ENCODE data around the gene CCDC107. TPM values are rescaled to one million over a fixed set of nuclear protein-coding genes. Genes with fewer than 3 reads are reported as not detected.

CCDC107 gene
- total and polyA plus RNA-seq, 7 donors, result 15.4 to 49.4 (median 27.9) TPM

- peaks cover 0 to 18% of the 10 kb centered on the region in 2 donors for H3K36me3 ChIP-seq (ENCODE audit: insufficient read depth in 1 of 2, low read depth in 1 of 2)
- 20 to 27% (median 21%) methylated on average over 25 of the region's 25 CpGs for WGBS, 3 donors
- ATAC-seq (peak; percentile 27 to 44 (median 32)), DNase-seq (no peak)
- peak overlapping the region; percentile 89 for H3K4me3 ChIP-seq
- peak overlapping the region; percentile 100 for H3K27ac ChIP-seq
- peaks cover 26% of the 10 kb centered on the region for H3K4me1 ChIP-seq
- intact Hi-C loops (cut with DNase I), result loop anchor here in 1 of 2 donors (2.0 kb wide), 1 partner anchor 48 kb away; no protein-coding TSS in a partner anchor
- H3K9me3 ChIP-seq, result no peaks in the 10 kb centered on the region
- H3K27me3 ChIP-seq (ENCODE audit: insufficient read depth in 3 of 3, low read length in 2 of 3), result no peaks in the 10 kb centered on the region
- no peak for TF ChIP-seq CTCF (IDR thresholded peaks at IDR 0.05)
Measured at GRCh38 chr9:35656831-35657545, 1.1 kb upstream of the CCDC107 start.

- no peaks in the 10 kb centered on the region for H3K27me3 ChIP-seq (ENCODE audit: insufficient read depth in 3 of 3, low read length in 2 of 3)
- peaks cover 26% of the 10 kb centered on the region for H3K4me1 ChIP-seq
- TF ChIP-seq CTCF (IDR thresholded peaks at IDR 0.05), result peak; percentile 33
- peak; percentile 88 to 93 (median 90) for ATAC-seq
- intact Hi-C loops (cut with DNase I), result loop anchor here (2.0 kb wide), 2 partner anchors 49 to 73 kb away; no protein-coding TSS in a partner anchor
- 0 to 1% (median 0%) methylated on average over 42 of the region's 42 CpGs for WGBS, 3 donors
- peak; percentile 98 to 99 for DNase-seq
- peaks cover 0 to 18% of the 10 kb centered on the region in 2 donors for H3K36me3 ChIP-seq (ENCODE audit: insufficient read depth in 1 of 2, low read depth in 1 of 2)
- peak within 1 kb of the TSS; percentile 100 for H3K27ac ChIP-seq
- peak within 1 kb of the TSS; percentile 89 for H3K4me3 ChIP-seq
- H3K9me3 ChIP-seq, result no peaks in the 10 kb centered on the region
Measured at GRCh38 chr9:35657546-35658136, 451 bp upstream of the CCDC107 start, which contains the start of gene RMRP. Gene RMRP (minus strand): TSS chr9:35658019.

DNA sequence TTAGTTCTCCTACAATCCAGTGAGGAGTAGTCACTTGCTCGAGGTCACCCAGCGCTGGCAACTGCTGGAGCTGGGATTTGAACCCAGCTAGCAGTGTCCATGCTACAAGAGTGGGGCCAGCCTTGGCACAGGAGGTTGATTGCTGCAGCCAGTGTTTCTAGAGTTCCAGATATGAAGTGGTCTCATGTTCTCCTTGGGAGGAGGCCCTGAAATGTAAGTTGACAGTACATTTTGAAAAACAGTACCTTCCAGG, 802 bp downstream of the CCDC107 start:
- Histone ChIP-seq H3K27ac (peak overlapping the region; percentile 100), H3K4me1 (peaks cover 26% of the 10 kb centered on the region), H3K4me3 (peak overlapping the region; percentile 89), H3K36me3 (ENCODE audit: insufficient read depth in 1 of 2, low read depth in 1 of 2) (peaks cover 0 to 18% of the 10 kb centered on the region in 2 donors), H3K27me3 (ENCODE audit: insufficient read depth in 3 of 3, low read length in 2 of 3) (no peaks in the 10 kb centered on the region), H3K9me3 (no peaks in the 10 kb centered on the region)
- 0 to 5% (median 1%) methylated on average over 2 of the region's 2 CpGs for WGBS, 3 donors
- peak; percentile 59 to 76 for DNase-seq
- intact Hi-C loops (cut with DNase I), result loop anchor here (2.0 kb wide), 1 partner anchor 72 kb away; no protein-coding TSS in a partner anchor
- TF ChIP-seq CTCF (IDR thresholded peaks at IDR 0.05), result no peak
- peak; percentile 20 to 44 (median 32) for ATAC-seq

DNA sequence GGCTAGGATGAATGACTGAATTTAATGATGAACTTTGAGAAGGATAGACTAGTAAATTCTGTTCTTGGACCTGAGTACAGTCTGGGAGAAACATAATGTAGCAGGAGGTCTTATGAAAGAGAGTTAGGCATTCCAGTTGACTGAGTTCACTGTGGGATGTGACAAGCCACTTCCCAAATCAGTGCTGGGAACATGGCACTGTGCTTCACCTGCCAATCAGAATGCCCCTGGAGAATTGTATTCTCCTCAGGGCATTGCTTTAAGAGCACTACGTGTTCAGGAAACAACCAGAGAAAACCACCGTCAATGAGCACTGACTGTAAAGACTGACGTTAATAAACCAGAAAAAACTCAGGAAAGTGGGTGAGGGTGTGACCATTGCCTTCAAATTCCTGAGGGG, 1.2 kb downstream of the CCDC107 start:
- peak overlapping the region; percentile 89 for H3K4me3 ChIP-seq
- intact Hi-C loops (cut with DNase I), result loop anchor here (2.0 kb wide), 1 partner anchor 71 kb away; no protein-coding TSS in a partner anchor
- TF ChIP-seq CTCF (IDR thresholded peaks at IDR 0.05), result no peak
- DNase-seq (no peak), ATAC-seq (peak; percentile 22 to 60 (median 46))
- no peaks in the 10 kb centered on the region for H3K27me3 ChIP-seq (ENCODE audit: insufficient read depth in 3 of 3, low read length in 2 of 3)
- 32 to 46% (median 39%) methylated on average over 3 of the region's 3 CpGs for WGBS, 3 donors
- no peaks in the 10 kb centered on the region for H3K9me3 ChIP-seq
- H3K27ac ChIP-seq, result peak overlapping the region; percentile 100
- H3K4me1 ChIP-seq, result peaks cover 26% of the 10 kb centered on the region
- peaks cover 0 to 18% of the 10 kb centered on the region in 2 donors for H3K36me3 ChIP-seq (ENCODE audit: insufficient read depth in 1 of 2, low read depth in 1 of 2)
